Adrenal gland (tissue), 12 donors: Measurements from ENCODE around the gene KRT39. TPM values are rescaled to one million over a fixed set of nuclear protein-coding genes. Genes with fewer than 3 reads are reported as not detected.

Experiments used
- DNase-seq, 7 donors: peaks; one replicate each; pipeline ENCODE4 v3.0.0-alpha.2; 2019 to 2020
- H3K27ac ChIP-seq, 5 donors: fragments of 200-600 bp; sonication (generic) in 4 of 5; 1 replicate in 3 of 5; 2 replicates in 2 of 5; pipeline versions ENCODE4 v1.5.1 to v1.8.0; 2016 to 2020; ENCODE audit warnings: mild to moderate bottlenecking in 1 of 5
- H3K27me3 ChIP-seq: fragments of 200-600 bp; 2 replicates; pipeline ENCODE4 v1.8.0; 2021
- H3K36me3 ChIP-seq, 2 donors: fragments of 200-600 bp; replicated peaks in 1 of 2; 1 replicate in 1 of 2; 2 replicates in 1 of 2; pipeline versions ENCODE4 v1.5.1 to v1.8.0; 2018 to 2022
- H3K4me1 ChIP-seq, 2 donors: fragments of 200-600 bp; replicated peaks in 1 of 2; 1 replicate in 1 of 2; 2 replicates in 1 of 2; pipeline versions ENCODE4 v1.5.1 to v1.8.0; 2018 to 2021
- H3K4me3 ChIP-seq, 4 donors: fragments of 200-600 bp; sonication (generic) in 3 of 4; one replicate each; pipeline ENCODE4 v1.5.1; 2016 to 2018
- H3K9me3 ChIP-seq, 3 donors: fragments of 200-600 bp; sonication (generic) in 1 of 3; replicated peaks in 1 of 3; 1 replicate in 2 of 3; 2 replicates in 1 of 3; pipeline versions ENCODE4 v1.5.1 to v1.8.0; 2016 to 2021
- POLR2A ChIP-seq, 2 donors: fragments of 450-650 bp; IDR thresholded peaks; one replicate each; pipeline ENCODE4 v1.6.1; 2017; ENCODE audit warnings: antibody characterized with exemption in 2 of 2, mild to moderate bottlenecking in 2 of 2, moderate library complexity in 1 of 2
- WGBS, 4 donors: extraction: QIAGEN DNeasy Blood & Tissue Kit in 2 of 4; methylation state at CpG; one replicate each; pipeline versions ENCODE4 v1.1.5 to v1.1.7; 2013 to 2017; 5-methylcytosine and 5-hydroxymethylcytosine counted together
- intact Hi-C, 2 donors: fragments of 100-400 bp; cut with DNase I; formaldehyde crosslinking; loops; one replicate each; pipeline versions ENCODE4 v1.14.1 to v1.15.0; 2022 to 2023
- polyA plus RNA-seq, 3 donors: library from polyadenylated mRNA; stranded (reverse); fragments of 200-250 nt in 2 of 3; fragments of 350-450 nt in 1 of 3; fragmentation: Illumina TruSeq in 1 of 3; extraction: RNeasy Lipid Tissue Mini Kit (QIAGEN cat#74804) in 1 of 3; gene quantifications; one replicate each; pipeline ENCODE4 v1.2.3, GENCODE V29; 2013 to 2014
- total RNA-seq, 9 donors: library from RNA; depleted of rRNA in 4 of 9; stranded (reverse); fragments of >200 nt in 4 of 9; fragments of 120-200 nt in 1 of 9; fragmentation: NEBNext Ultra II Directional in 1 of 9; extraction: Animal tissue kit (Norgen Biotek cat#: 25700) in 1 of 9; gene quantifications; one replicate each; pipeline versions ENCODE4 v1.1.0 to v1.2.4, GENCODE V29; 2013 to 2023
- TF ChIP-seq, protein P1 (sequence below), 6 experiments: fragments of 450-650 bp in 4 of 6; fragments of 200-600 bp in 2 of 6; sonication (generic) in 1 of 6; IDR thresholded peaks; 1 replicate in 5 of 6; 2 replicates in 1 of 6; pipeline versions ENCODE4 v1.5.1 to v1.8.0; 2016 to 2021; ENCODE audit warnings: antibody characterized with exemption in 6 of 6, mild to moderate bottlenecking in 2 of 6, moderate library complexity in 1 of 6
- donor health status: healthy with polysubstance abuse.
- donor health status: Bipolar disorder and iron deficiency.
- donor health status: DM: yes; HTN: yes; CAD: no.
- donor health status: DM: no; HTN: no; CAD: no.
- donor health status: DM: no; HTN: no; CAD: no.
- donor health status: DM: yes; HTN: yes; CAD: no.

The KRT39 gene
- total and polyA plus RNA-seq, 12 donors, result 0.17 TPM; not detected in 11

DNA sequence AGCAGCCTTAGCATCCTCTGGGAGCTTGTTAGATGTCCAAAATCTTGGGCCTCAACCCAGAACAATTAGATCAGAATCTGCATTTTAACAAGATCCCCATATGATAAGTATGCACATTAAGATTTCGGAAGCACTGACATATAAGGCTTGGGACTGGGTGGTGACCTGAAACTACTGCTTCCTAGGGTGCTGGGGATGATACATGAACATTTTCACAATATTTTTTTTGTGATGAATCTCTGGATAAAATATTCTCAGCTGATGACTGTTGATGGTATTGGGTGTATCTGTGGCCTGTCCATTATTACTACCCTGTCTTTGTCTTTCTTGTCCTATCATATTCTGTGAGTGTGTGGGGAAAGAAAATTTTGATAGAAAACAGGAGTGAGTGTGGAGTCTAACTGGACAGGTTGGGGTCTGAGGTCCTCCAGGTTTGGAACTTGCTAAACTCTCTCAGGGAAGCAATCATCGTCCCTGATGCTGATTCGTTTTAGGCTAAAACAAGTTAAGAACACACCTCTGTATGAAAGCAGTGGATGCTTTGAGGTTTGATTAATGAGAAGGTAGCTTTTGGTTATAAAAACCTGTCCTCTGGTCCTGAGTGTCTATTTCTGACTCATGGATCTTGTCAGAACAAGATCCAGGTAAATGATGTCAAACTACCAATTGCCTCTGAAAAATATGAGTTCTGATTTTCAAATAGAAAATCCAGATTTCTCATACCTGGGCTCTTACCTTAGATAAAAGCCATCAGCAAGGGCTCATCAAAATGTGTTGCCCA lies 52.5 kb downstream of the KRT39 start:
- Histone ChIP-seq H3K4me3 (no peak overlapping the region), H3K4me1 (peaks cover 0 to 17% of the 10 kb centered on the region in 2 donors), H3K9me3 (no peaks in the 10 kb centered on the region), H3K27me3 (no peaks in the 10 kb centered on the region), H3K27ac (no peak overlapping the region), H3K36me3 (no peaks in the 10 kb centered on the region)
- intact Hi-C loops, result loop anchor here in 1 of 2 donors (5.0 kb wide), 2 partner anchors 408 to 633 kb away; no protein-coding TSS in a partner anchor
- WGBS, 4 donors, result 71 to 99% (median 82%) methylated on average over 3 of the region's 3 CpGs
- no peak for TF ChIP-seq POLR2A (IDR thresholded peaks at IDR 0.05)
- TF ChIP-seq, protein P1, sequence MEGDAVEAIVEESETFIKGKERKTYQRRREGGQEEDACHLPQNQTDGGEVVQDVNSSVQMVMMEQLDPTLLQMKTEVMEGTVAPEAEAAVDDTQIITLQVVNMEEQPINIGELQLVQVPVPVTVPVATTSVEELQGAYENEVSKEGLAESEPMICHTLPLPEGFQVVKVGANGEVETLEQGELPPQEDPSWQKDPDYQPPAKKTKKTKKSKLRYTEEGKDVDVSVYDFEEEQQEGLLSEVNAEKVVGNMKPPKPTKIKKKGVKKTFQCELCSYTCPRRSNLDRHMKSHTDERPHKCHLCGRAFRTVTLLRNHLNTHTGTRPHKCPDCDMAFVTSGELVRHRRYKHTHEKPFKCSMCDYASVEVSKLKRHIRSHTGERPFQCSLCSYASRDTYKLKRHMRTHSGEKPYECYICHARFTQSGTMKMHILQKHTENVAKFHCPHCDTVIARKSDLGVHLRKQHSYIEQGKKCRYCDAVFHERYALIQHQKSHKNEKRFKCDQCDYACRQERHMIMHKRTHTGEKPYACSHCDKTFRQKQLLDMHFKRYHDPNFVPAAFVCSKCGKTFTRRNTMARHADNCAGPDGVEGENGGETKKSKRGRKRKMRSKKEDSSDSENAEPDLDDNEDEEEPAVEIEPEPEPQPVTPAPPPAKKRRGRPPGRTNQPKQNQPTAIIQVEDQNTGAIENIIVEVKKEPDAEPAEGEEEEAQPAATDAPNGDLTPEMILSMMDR (IDR thresholded peaks at IDR 0.05), result no peak
- DNase-seq, result no peak

DNA sequence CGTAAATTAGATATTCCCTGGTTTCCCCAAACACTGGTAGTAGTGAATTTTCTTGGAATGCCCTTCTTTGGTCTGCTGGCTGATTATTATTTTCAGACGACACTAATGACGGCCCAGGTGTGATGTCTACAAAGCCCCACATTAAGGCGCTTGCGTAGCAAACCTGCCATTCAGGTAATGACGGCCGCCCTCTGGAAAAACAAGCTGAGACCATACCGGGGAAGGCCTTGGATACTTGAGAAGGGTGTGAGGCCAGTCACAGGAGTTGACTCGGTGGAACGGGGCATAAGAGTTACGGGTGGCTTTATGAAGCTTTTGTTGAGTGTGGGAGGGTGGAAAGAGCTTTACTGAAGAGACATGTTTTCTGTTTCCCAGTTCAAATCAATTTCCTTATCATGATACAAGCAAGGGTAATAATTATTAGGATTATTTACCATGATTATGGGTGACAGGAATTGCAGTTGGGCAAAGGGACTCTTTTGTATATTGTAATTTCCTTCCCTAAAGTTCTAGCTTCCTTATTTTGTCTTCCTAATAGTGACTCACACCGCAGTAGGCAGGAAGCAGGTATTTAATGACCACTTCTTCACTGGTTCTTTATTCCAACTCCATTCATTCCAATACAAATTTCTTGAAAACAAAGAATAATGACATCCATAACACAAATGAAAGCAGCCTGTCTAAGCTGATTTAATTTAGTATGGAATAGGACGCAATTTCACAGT lies 54.1 kb downstream of the KRT39 start:
- no peak overlapping the region for H3K27ac ChIP-seq
- H3K36me3 ChIP-seq, result no peaks in the 10 kb centered on the region
- H3K27me3 ChIP-seq, result peaks cover 8% of the 10 kb centered on the region
- H3K4me1 ChIP-seq, result peaks cover 0 to 17% of the 10 kb centered on the region in 2 donors
- no peak for DNase-seq
- no peak for TF ChIP-seq POLR2A (IDR thresholded peaks at IDR 0.05)
- intact Hi-C loops, result loop anchor here in 1 of 2 donors (5.0 kb wide), 2 partner anchors 410 to 635 kb away; no protein-coding TSS in a partner anchor
- no peak overlapping the region for H3K4me3 ChIP-seq
- WGBS, 4 donors, result 85 to 92% (median 89%) methylated on average over 13 of the region's 13 CpGs
- no peaks in the 10 kb centered on the region for H3K9me3 ChIP-seq

DNA sequence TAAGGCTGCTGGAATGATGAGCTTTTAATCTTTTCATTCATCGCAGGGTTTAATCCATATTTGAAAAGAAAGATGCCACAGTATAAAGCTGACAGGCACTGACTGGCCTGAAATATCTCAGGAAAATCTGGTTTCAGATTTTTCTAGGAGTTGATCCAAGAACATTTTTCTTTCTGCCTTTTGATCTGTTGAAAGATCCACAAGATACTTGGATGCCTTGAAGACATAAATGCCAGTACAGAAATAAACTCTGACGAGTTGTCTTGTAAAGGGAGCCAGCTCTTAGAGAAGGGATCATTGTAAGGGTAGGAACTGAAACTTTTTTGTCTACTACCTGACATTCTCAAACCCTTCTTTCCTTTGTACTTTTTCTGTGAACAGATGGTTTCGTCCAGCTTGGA lies 56.3 kb downstream of the KRT39 start:
- no peak for DNase-seq
- TF ChIP-seq, protein P1 (IDR thresholded peaks at IDR 0.05), result no peak
- TF ChIP-seq POLR2A (IDR thresholded peaks at IDR 0.05), result no peak
- Histone ChIP-seq H3K9me3 (no peaks in the 10 kb centered on the region), H3K4me1 (peaks cover 0 to 14% of the 10 kb centered on the region in 2 donors), H3K27me3 (peaks cover 8% of the 10 kb centered on the region), H3K27ac (peak overlapping the region in 1 of 5 donors; percentile 5), H3K4me3 (no peak overlapping the region), H3K36me3 (no peaks in the 10 kb centered on the region)
- intact Hi-C loops, result loop anchor here in 1 of 2 donors (5.0 kb wide), 2 partner anchors 412 to 637 kb away; no protein-coding TSS in a partner anchor
- 28 to 47% (median 45%) methylated on average over 3 of the region's 3 CpGs for WGBS, 4 donors

DNA sequence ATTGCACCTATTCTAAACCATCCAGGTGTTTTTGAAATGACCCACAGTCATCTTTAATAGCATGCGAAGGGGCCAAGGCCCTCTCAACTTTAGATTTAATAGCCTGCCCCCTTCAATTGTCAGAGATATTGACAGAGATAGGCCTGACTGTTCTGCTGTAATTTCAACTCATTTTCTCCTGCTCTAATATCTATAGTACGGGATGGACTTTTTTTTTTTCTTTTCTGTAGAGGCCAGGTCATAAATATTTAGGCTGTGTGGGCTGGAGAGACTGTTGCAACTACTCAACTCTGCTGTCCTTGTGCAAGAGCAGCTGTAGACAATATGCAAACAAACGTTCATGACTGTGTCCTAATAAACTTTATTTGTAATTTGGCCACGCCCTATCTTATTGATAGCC lies 57.0 kb downstream of the KRT39 start:
- H3K9me3 ChIP-seq, result no peaks in the 10 kb centered on the region
- peaks cover 0 to 9% of the 10 kb centered on the region in 2 donors for H3K4me1 ChIP-seq
- H3K27ac ChIP-seq, result peak overlapping the region in 1 of 5 donors; percentile 5
- peaks cover 8% of the 10 kb centered on the region for H3K27me3 ChIP-seq
- intact Hi-C loops, result loop anchor here (5.0 to 10.0 kb wide), 4 partner anchors 413 to 753 kb away; no protein-coding TSS in a partner anchor
- no peaks in the 10 kb centered on the region for H3K36me3 ChIP-seq
- TF ChIP-seq, protein P1 (IDR thresholded peaks at IDR 0.05), result no peak
- TF ChIP-seq POLR2A (IDR thresholded peaks at IDR 0.05), result no peak
- no peak overlapping the region for H3K4me3 ChIP-seq
- WGBS, 4 donors, result 45 to 53% (median 49%) methylated on average over 4 of the region's 4 CpGs
- DNase-seq, result no peak
